SK-N-SH (cell line): ENCODE data around the gene IGFALS. TPM values are rescaled to one million over a fixed set of nuclear protein-coding genes. Genes with fewer than 3 reads are reported as not detected.
A peak's percentile ranks its signal among the peaks of the same experiment; 100 is the strongest.

ENCODE experiments used
- CTCF ChIA-PET: fragments of 300-600, 350-600 bp; formaldehyde crosslinking; extraction: SDS; loops from one replicate; lab custom pipeline; 2021; lab: Yijun Ruan, JAX
- POLR2A ChIA-PET: fragments of 350-600 bp; sonication (Branson Sonifier 250); formaldehyde crosslinking; extraction: SDS; loops from one replicate; lab custom pipeline; 2020; ENCODE audit warnings: antibody characterized with exemption, inconsistent platforms; lab: Yijun Ruan, JAX
- DNase-seq: peaks from one replicate; pipeline ENCODE4 v3.0.0; 2012
- H2AFZ ChIP-seq: fragments of 200-600 bp; sonication (generic); 2 replicates; pipeline ENCODE4 v1.8.1; 2016; ENCODE audit warnings: antibody characterized with exemption, mild to moderate bottlenecking, low read depth
- H3F3A ChIP-seq: fragments of 200-600 bp; sonication (generic); replicated peaks from 2 replicates; pipeline ENCODE3; 2016; ENCODE audit warnings: antibody characterized with exemption, mild to moderate bottlenecking; ENCODE audit not compliant: insufficient read depth
- H3K27ac ChIP-seq, 2 experiments: fragments of 200-500 bp in 1 of 2; fragments of 200-600 bp in 1 of 2; sonication (Bioruptor generic) in 1 of 2; sonication (generic), shearing (Covaris generic) in 1 of 2; 2 replicates each; pipeline versions ENCODE4 v1.5.1 to v1.6.1; 2014 to 2016; ENCODE audit warnings: low read depth in 2 of 2, inconsistent platforms in 1 of 2, low read length in 1 of 2, mild to moderate bottlenecking in 1 of 2, mixed read lengths in 1 of 2
- H3K27me3 ChIP-seq: fragments of 200-600 bp; sonication (generic), shearing (Covaris generic); 2 replicates; pipeline ENCODE4 v1.6.1; 2016; ENCODE audit warnings: mixed run types; ENCODE audit not compliant: insufficient read depth
- H3K36me3 ChIP-seq, 2 experiments: fragments of 200-500 bp in 1 of 2; fragments of 200-600 bp in 1 of 2; sonication (Bioruptor generic) in 1 of 2; sonication (generic) in 1 of 2; replicated peaks in 1 of 2; 2 replicates each; pipeline versions ENCODE3 to v1.5.1; 2014 to 2016; ENCODE audit warnings: low read length in 1 of 2, mild to moderate bottlenecking in 1 of 2; ENCODE audit not compliant: insufficient read depth in 2 of 2, control insufficient read depth in 1 of 2
- H3K4me1 ChIP-seq, 2 experiments: fragments of 200-500 bp in 1 of 2; fragments of 200-600 bp in 1 of 2; sonication (Bioruptor generic) in 1 of 2; sonication (generic), shearing (Covaris generic) in 1 of 2; 2 replicates each; pipeline versions ENCODE4 v1.5.1 to v1.6.1; 2014 to 2016; ENCODE audit warnings: low read depth in 1 of 2, low read length in 1 of 2, mixed run types in 1 of 2; ENCODE audit not compliant: insufficient read depth in 2 of 2, control insufficient read depth in 1 of 2
- H3K4me2 ChIP-seq: fragments of 200-600 bp; sonication (generic), shearing (Covaris generic); 2 replicates; pipeline ENCODE4 v1.6.1; 2017; ENCODE audit warnings: mixed run types
- H3K4me3 ChIP-seq, 2 experiments: fragments of 200-500 bp in 1 of 2; fragments of 200-600 bp in 1 of 2; sonication (Bioruptor generic) in 1 of 2; sonication (generic), shearing (Covaris generic) in 1 of 2; 2 replicates each; pipeline versions ENCODE4 v1.5.1 to v1.8.1; 2014 to 2016; ENCODE audit warnings: low read depth in 2 of 2, inconsistent platforms in 1 of 2, low read length in 1 of 2, mild to moderate bottlenecking in 1 of 2, mixed read lengths in 1 of 2, moderate library complexity in 1 of 2
- H3K79me2 ChIP-seq: fragments of 200-600 bp; sonication (generic); 2 replicates; pipeline ENCODE4 v1.8.1; 2017; ENCODE audit warnings: mild to moderate bottlenecking; ENCODE audit not compliant: insufficient read depth
- H3K9ac ChIP-seq: fragments of 200-600 bp; sonication (generic); 2 replicates; pipeline ENCODE4 v1.6.1; 2017; ENCODE audit warnings: mixed run types
- H3K9me2 ChIP-seq: fragments of 200-600 bp; sonication (generic); 2 replicates; pipeline ENCODE4 v1.6.1; 2017; ENCODE audit warnings: mixed run types
- H3K9me3 ChIP-seq: fragments of 200-600 bp; sonication (generic); 2 replicates; pipeline ENCODE4 v1.6.1; 2017; ENCODE audit warnings: mixed run types, mild to moderate bottlenecking, moderate library complexity
- H4K20me1 ChIP-seq: fragments of 200-600 bp; sonication (generic); 2 replicates; pipeline ENCODE4 v1.6.1; 2017; ENCODE audit warnings: mild to moderate bottlenecking, mixed run types; ENCODE audit not compliant: insufficient read depth
- CTCF ChIP-seq: fragments of 200-600 bp; sonication (generic); IDR thresholded peaks from 2 replicates; pipeline ENCODE4 v1.6.1; 2017; ENCODE audit warnings: antibody characterized with exemption, mild to moderate bottlenecking, moderate library complexity
- FOSL2 ChIP-seq: IDR thresholded peaks from 2 replicates; pipeline ENCODE4 v1.4.0; 2012; ENCODE audit warnings: low read depth, mild to moderate bottlenecking, moderate library complexity, borderline replicate concordance
- FOXJ3 ChIP-seq: sonication (generic); formaldehyde crosslinking; IDR thresholded peaks from 2 replicates; pipeline ENCODE4 v1.5.1; 2020; ENCODE audit warnings: mild to moderate bottlenecking, missing genetic modification reagents
- GATA2 ChIP-seq: sonication (generic); formaldehyde crosslinking; IDR thresholded peaks from 2 replicates; pipeline ENCODE4 v1.5.0; 2020; ENCODE audit warnings: mild to moderate bottlenecking, missing genetic modification reagents
- MAX ChIP-seq: IDR thresholded peaks from 2 replicates; pipeline ENCODE4 v1.4.0; 2012; ENCODE audit warnings: low read depth
- MEF2A ChIP-seq: IDR thresholded peaks from 2 replicates; pipeline ENCODE4 v1.4.0; 2012; ENCODE audit warnings: low read depth, borderline replicate concordance
- MXI1 ChIP-seq: IDR thresholded peaks from 2 replicates; pipeline ENCODE4 v1.6.1; 2012; ENCODE audit warnings: mild to moderate bottlenecking, low read depth, low read length, improper control_type of control experiment
- POLR2AphosphoS5 ChIP-seq: IDR thresholded peaks from 2 replicates; pipeline ENCODE4 v1.6.1; 2012; ENCODE audit warnings: low read depth, low read length
- RAD21 ChIP-seq: IDR thresholded peaks from 2 replicates; pipeline ENCODE4 v1.6.1; 2012; ENCODE audit warnings: mild to moderate bottlenecking, low read length
- RCOR1 ChIP-seq: fragments of 150-350 bp; IDR thresholded peaks from 2 replicates; pipeline ENCODE4 v1.6.1; 2017; ENCODE audit warnings: antibody characterized with exemption, low read length
- REST ChIP-seq: IDR thresholded peaks from 2 replicates; pipeline ENCODE4 v1.6.1; 2012; ENCODE audit warnings: mild to moderate bottlenecking, low read depth, low read length, moderate library complexity
- SMC3 ChIP-seq: IDR thresholded peaks from 2 replicates; pipeline ENCODE4 v1.6.1; 2012; ENCODE audit warnings: low read depth, low read length, improper control_type of control experiment
- USF1 ChIP-seq: IDR thresholded peaks from 2 replicates; pipeline ENCODE4 v1.4.0; 2012; ENCODE audit warnings: low read depth, borderline replicate concordance
- WGBS: methylation state at CpG from one replicate; pipeline ENCODE4 v1.1.6; 2017; ENCODE audit warnings: low lambda C conversion rate; 5-methylcytosine and 5-hydroxymethylcytosine counted together
- polyA plus RNA-seq, 3 experiments: library from polyadenylated mRNA; depleted of rRNA; stranded (reverse); fragments of >200 nt; gene quantifications; 2 replicates each; pipeline ENCODE4 v1.2.3, GENCODE V29; 2012

Gene IGFALS
- polyA plus RNA-seq, 1 of the 3 experiments (the other 2 are of a cell fraction), result 0.02 TPM

DNA sequence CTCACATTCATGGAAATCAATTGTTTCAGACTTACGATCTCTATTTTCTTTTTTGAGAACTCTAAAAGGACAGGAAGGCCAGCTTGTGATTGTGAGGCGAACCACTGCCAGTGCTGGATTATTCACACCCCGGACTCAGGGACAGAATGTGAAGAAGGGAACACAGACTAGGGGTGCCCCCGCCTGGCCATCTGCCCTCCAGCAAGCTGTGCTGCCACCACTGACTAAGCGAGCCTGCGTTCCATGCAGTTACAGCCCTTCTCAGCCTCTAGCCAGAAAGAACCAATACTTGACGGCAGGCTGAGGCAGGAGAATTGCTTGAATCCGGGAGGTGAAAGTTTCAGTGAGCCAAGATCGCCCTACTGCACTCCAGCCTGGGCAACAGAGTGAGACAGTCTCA lies 30.3 kb upstream of the IGFALS start:
- ChIA-PET CTCF (interaction anchor here (1.1 to 2.6 kb wide), 2 partner anchors 41 to 105 kb away, joined by 3 to 7 read pairs; partner anchors contain the start of genes NUBP2 and SPSB3), POLR2A (no interaction called here)
- H3K4me3 ChIP-seq, result no peak overlapping the region; a peak in 1 of 4 replicates
- no peak for TF ChIP-seq SMC3
- peak; percentile 22; the same call in 1 of the 2 replicates for TF ChIP-seq CTCF
- TF ChIP-seq RAD21, result peak; percentile 33; the same call in 1 of the 2 replicates
- no peak for DNase-seq
- H3K9ac ChIP-seq, result no peak overlapping the region
- H3K27ac ChIP-seq, result no peak overlapping the region
- H3K4me2 ChIP-seq, result no peak overlapping the region
- no peaks in the 10 kb centered on the region for H3K9me3 ChIP-seq
- H3K9me2 ChIP-seq, result no peaks in the 10 kb centered on the region
- H3K36me3 ChIP-seq, result peaks cover 4 to 7% of the 10 kb centered on the region in 2 experiments
- H3K4me1 ChIP-seq, result peaks cover 0 to 12% of the 10 kb centered on the region in 2 experiments; a peak in 2 of 4 replicates
- no peaks in the 10 kb centered on the region for H3K27me3 ChIP-seq
- H3K79me2 ChIP-seq, result peaks cover 47% of the 10 kb centered on the region
- WGBS, result 81% methylated on average over 9 of the region's 9 CpGs
- no peak overlapping the region for H2AFZ ChIP-seq
- no peaks in the 10 kb centered on the region for H3F3A ChIP-seq
- no peaks in the 10 kb centered on the region for H4K20me1 ChIP-seq

DNA sequence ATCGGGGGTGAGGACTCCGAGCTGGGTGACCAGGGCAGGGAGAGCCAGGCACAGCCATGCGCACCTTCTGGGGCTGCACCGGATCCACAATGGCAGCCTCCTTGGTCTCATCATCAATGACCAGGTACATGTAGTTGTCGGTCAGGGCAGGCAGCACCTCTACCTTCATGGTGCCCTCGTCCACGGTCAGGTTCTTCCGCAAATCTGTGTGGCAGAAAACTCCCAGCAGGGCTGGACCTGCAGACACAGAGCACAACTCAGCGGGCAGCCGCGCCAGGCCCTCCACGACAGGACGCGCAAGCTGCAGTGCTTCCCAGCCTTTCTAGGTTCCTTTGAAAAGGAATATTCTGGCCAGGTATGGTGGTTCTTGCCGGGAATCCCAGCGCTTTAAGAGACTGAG lies 29.3 kb upstream of the IGFALS start:
- POLR2A ChIA-PET, result no interaction called here
- WGBS, result 92% methylated on average over 10 of the region's 16 CpGs

More for the DNA sequence above, 29.3 kb upstream of the IGFALS start:
- Histone ChIP-seq H3K27ac (no peak overlapping the region), H3K9me3 (no peaks in the 10 kb centered on the region), H4K20me1 (no peaks in the 10 kb centered on the region), H3K4me1 (peaks cover 0 to 8% of the 10 kb centered on the region in 2 experiments; a peak in 1 of 4 replicates), H3K9me2 (no peaks in the 10 kb centered on the region), H3F3A (no peaks in the 10 kb centered on the region), H3K9ac (no peak overlapping the region), H3K4me2 (no peak overlapping the region), H3K27me3 (no peaks in the 10 kb centered on the region), H3K4me3 (no peak overlapping the region), H3K36me3 (peaks cover 0 to 4% of the 10 kb centered on the region in 2 experiments), H2AFZ (no peak overlapping the region), H3K79me2 (peaks cover 37% of the 10 kb centered on the region)
- DNase-seq, result no peak
- TF ChIP-seq FOXJ3 (CRISPR knock-in tag) (no peak), MXI1 (no peak), FOSL2 (no peak), REST (no peak), MEF2A (no peak), GATA2 (CRISPR knock-in tag) (no peak), RCOR1 (no peak), MAX (no peak), POLR2AphosphoS5 (no peak), USF1 (no peak)
- CTCF ChIA-PET, result interaction anchor here (2.6 kb wide), 1 partner anchor 106 kb away, joined by 7 read pairs; no protein-coding TSS in a partner anchor
